Measurements from ENCODE around the gene PEAK1.

DNA sequence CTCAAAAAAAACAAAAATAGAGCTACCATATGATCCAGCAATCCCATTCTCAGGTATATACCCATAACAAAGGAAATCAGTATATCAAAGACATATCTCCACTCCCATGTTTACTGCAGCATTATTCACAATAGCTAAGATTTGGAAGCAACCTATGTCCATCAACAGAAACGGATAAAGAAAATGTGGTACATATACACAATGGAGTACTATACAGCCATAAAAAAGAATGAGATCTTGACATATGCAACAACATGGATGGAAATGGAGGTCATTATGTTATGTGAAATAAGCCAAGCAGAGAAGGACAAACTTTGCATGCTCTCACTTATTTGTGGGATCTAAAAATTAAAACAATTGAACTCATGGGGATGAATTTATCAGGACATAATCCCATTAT, 19.6 kb downstream of the PEAK1 start:
- TF ChIP-seq GATA3 (IDR thresholded peaks at IDR 0.05; ENCODE audit: low read depth, low read length) (no peak), GATA2 (IDR thresholded peaks at IDR 0.05; ENCODE audit: low read depth, low read length) (no peak)

Data from SH-SY5Y (cell line).